Lung microvascular endothelial cell (primary cell): ENCODE results near the gene TRA2B. TPM values are rescaled to one million over a fixed set of nuclear protein-coding genes. Genes with fewer than 3 reads are reported as not detected.

Source experiments
- DNase-seq, 2 donors: peaks; one replicate each; pipeline versions ENCODE4 v3.0.0 to v3.0.0-alpha.2; 2010; ENCODE audit warnings: low read depth in 2 of 2
- total RNA-seq: library from RNA; depleted of rRNA; stranded (reverse); fragments of >200 nt; gene quantifications from 2 replicates; pipeline ENCODE4 v1.2.1, GENCODE V29; 2014

TRA2B gene
- total RNA-seq, 1 donor from 2014 or later, result 121 TPM

DNA sequence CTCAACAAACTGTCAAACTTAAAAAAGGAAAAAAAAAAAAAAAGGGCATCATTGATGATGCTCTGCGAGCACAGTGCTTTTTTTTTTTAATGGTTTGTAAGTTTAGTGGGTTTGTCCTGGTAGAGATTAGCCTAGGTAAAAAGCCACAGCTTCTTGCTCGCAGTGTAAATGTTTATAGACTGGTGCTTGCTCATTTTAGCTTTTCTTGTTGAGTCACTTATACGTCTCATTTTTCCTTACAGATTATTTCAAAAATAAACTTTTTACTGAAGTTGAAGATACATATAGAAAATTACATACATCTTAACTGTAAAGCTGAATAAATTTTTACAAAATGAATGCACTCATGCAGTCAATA, 16.5 kb upstream of the TRA2B start:
- DNase-seq, result no peak

DNA sequence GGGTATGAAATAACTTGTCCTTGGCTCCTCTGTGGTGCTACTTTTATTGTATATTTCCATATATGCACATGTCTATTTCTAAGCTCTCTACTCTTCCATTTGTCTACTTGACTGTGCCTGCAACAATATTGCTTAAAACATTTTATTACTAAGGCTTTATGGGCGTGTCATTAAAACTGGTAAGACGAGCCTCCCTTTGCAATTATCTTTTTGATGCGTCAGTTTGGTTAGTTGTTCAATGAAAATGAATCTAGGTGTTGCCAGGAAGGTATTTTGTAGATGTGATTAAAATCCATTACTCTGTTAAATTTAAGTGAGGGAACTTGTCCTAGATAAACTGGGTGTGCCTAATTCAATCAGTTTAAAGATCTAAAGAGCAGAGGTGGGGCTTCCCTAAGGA, 12.9 kb upstream of the TRA2B start:
- DNase-seq, result no peak

DNA sequence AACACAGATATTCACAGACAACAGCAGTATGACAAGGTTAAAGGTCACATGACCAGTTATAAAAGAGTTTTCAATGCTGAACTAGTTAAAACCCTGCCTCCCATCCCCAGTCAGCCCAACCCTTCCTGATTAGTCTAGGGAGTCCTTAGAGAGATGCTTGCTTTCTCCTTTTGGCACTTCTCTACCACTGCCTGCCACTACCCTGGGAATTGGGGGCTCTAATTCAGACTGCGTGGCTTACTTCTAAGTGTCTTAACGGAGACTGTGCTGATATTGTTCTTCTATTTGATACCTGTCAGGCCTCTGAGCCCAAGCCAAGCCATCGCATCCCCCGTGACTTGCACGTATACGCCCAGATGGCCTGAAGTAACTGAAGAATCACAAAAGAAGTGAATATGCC, 11.7 kb upstream of the TRA2B start:
- no peak for DNase-seq

DNA sequence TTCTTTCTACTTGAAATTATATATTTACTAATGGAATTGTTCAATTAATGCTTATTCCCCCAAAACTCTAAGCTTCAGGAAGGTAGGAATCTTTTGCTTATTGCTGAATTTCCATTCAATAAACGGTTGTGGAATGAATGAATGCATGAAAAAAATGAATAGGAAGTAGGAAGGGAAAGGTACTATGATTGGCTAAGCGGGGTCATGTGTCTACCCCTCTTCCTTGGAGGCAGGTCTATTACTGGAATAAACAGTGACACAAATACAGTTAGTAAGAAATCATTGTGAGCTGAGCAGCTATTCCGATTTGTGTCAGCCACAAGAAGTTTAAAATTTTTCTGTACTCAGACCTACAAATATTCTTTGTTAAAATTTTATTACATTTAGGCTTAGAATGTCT, 10.5 kb upstream of the TRA2B start:
- DNase-seq, result no peak

DNA sequence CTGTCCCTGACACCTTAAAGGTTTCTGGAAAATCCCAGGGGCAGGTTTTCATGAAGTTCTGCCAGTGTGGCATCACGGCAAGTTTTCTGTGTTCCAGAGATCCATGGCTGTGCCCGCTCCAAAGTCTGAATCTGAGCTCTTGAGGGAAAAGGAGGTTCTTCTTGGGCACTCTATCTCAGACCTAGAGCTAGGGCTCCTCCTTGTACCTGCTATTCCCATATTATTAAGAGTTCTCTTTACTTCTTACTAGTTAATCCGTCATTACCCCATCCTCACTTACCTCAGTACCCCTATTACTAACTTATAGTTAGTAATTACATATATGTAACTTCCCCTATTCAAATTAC, 5.9 kb upstream of the TRA2B start:
- DNase-seq, result no peak

DNA sequence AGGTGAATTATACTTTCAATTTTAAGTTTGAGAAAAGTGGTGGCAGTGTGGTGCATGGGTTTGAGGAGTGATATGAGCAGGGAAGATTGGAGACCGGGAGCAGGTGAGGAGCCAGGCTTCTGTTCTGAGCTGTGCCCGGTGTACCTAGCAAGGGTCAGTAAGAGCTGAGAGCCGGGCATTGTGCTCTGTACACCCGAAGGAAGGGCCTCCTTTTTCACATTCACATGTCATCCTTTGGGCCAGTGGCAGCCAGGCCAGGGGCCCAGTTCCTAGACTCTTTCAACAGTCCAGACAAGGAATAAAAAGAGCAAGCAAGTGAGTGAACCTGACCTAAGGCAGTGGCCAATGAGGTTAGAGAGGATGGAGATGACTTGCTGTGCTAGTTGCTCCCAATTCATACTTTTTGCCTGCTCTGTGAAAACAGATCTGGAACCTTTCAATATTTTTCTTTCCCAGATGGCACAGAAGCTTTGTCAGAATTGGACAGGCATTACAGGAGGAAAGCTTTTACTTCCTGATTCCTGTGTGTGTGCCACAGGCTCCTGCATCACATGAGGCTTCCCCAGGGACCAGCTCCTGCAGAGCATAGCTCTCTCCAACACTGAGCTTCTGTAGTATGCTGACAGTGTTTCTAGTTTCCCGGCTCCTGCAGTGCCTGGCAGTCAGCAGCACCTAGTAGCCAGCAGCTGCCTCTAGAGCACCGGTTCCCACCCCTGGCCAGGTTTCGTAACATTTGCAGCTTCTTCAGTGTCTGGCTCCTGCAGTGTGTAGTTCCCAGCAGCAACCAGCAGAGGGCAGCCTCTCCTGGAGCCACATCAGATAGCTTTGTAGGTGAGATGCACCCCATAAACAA, 5.3 kb upstream of the TRA2B start:
- peak; percentile 69 to 83 for DNase-seq

DNA sequence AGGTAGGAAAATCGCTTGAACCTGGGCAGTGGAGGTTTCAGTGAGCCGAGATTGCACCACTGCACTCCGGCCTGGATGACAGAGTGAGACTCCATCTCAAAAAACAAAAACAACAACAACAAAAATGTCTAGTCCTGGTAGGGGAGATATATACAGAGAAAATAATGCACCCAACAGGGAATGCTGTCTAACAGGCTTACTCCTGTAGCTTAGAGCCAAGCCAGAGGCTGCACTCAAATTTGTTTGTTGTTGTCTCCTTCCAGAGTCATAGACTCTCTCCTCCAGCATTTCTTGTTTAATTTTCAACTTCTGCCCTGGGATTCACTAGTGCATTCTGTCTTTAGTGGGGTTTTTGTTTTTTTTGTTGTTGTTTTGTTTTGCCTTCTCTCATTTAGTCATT, 4.6 kb upstream of the TRA2B start:
- no peak for DNase-seq

DNA sequence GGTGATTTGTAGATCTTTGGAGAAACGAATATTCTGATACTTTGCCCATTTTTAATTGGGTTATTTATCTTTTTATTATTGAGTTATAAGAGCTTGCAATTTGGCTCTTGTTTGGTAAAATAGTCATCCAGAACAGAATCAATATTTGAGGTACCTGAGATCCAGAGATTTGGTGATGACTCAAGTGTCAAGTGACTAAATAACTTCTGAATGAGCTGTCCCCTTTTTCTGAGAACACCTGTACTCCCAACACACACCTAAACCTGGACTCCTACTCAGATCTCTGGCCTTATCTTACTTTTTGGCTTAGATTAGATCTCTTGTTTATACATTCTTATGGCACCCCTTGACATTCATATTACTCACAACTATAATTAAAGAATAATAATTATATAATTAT, 3.1 kb upstream of the TRA2B start:
- no peak for DNase-seq

DNA sequence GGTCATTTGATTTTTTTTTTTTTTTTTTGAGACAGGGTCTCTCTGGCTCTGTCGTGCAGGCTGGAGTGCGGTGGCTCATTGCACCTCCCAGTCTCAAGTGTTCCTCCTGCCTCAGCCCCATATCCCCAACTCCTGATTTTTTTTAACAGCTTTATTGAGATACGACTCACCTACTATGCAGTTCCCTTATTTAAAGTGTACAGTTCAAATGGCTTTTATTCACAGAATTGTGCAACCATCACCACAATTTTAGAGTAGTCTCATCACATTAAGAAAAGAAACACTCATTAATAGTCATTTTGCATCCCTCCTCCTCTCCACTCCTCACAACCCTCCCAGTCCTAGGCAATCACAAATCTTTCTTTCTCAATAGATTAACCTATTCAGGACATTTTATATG, 1.9 kb upstream of the TRA2B start:
- DNase-seq, result no peak

DNA sequence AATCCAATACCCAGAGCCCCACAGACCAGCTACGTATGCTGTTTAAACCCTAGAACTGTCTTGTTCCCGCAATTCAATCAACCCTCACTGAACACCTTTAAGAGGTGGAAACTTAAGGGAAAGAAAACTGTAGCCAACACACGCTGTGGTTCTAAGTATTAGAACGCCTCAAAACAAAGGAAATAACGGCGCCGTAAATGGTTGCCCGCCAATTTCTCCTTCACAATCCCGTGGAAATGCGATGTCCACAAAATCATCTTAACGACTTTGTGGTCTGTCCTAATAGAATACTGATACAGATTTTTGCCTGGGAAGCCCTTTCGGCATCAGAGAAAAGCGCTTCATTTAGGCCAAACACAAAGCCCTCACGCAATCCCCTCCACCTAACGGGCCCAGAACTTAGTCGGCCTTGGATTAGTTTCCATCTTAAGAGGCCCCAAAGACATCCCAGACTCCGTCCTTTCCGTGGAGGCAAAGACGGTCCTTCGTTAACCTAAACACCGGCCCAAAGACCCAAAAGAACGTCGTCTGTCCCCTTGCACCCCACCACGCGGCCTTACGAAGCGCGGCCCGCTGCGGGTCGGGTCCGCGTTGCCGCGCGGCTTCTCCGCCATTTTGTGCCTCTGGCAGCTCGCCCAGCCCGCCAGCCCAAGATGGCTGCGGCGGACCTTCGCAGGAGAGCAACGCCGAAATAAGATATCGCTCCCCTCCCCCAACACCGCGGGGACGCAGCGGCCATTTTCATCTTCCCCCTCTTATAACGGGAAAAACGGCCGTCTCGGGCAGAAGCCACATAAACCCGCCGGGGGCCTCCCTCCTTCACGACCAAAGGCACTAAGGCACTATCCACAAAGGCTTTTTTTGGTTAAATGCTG, 763 bp downstream of the TRA2B start:
- peak; percentile 83 to 89 for DNase-seq

DNA sequence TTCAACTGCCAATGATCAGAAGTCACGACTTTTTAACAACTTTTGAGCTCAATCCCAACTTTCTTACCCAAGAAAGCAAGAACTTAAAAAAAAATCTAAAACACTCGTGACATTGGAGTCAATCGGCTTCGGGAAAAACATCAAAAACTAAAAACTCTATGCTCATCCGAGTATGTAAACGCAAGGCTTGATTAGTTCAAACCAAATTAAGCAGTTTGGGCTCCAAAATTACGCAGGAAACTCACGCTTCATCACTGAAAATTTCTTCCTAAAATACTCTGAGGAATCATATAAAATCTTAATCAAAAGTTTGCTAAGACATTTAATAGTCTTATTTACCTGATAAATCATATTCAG, 1.6 kb downstream of the TRA2B start:
- no peak for DNase-seq

DNA sequence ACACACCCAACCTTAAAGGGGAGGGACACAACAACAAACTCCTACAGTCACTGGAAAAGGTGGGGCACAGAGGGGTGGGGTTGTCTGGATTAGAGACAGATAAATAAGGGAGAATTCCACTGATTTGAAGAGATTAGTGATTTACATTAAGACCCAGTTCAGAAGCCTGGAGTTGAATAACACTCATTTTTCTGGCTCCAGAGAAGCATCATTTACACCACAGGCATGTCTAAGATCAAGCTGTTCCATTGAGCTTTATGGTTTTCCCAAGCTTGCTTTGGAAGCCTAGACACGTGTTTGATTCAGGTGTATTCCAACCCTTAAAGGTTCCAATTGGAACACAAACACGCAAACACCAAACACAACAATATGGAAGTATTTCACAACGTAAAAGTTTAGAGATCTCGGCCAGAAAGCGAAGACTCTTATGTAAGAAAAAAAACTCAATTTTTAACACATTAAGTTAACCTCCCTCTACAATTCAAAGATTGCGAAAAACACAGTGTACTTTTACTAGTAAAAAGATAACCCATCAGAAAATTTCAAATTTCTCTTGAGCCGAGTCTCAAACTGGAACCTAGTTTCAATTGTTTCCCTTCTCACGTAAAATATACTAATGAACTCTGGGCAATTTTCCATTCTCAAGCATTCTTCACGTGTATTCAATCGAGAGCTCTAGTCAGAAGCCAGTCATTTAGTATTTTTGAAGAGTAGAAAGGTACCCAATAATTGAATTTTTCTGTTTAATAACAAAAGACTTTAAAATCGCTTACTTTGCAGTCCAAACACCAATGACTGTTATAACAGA, 2.1 kb downstream of the TRA2B start:
- DNase-seq, result no peak

DNA sequence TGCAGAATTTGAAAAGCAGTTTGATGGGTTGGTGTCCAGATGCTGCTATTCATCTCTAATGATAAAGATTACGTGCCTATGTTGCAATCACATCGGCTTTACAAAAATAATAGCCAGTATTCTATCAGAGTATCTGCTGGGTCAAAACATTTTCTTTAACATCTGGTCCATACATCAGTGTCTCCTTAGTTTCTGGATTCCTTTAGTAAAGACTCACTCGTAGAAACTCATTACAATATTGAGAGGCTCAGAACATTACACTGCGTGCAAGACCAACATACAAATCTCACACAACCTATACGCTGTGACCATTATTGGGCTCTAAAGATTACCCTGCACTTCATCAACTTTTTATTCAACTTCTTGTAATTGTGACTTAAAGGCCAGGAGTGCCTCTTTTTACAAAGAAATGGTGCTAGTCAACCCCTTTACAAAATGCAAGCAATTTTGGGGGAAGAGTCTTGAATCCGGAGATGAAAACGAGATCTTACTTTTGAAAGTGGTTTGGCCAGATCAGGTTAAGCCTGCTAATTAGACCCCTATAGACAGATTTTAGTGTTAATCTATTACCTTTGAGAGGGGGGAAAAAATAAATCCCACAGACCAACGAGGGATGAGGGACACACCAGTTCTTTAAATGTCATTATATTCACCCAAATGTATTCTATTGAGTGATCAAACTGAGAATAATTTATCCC, 2.9 kb downstream of the TRA2B start:
- DNase-seq, result no peak

DNA sequence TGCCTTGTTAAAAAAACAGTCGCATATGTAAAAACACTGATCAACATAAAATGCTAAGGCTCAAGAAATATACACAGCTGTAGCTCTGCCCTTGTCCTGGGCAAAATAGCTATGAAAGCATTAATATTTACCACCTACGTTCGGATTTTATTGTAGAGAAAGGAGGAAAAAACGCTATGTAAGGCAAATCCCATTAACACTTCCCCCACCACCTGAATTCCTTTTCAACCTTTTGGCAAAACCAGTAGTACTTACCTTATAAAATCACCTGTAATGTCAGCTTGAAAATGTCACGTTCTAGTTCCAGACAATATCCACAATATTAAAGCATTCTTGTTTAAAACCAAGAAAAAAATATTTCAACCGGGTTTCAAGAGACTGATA, 3.6 kb downstream of the TRA2B start:
- no peak for DNase-seq

DNA sequence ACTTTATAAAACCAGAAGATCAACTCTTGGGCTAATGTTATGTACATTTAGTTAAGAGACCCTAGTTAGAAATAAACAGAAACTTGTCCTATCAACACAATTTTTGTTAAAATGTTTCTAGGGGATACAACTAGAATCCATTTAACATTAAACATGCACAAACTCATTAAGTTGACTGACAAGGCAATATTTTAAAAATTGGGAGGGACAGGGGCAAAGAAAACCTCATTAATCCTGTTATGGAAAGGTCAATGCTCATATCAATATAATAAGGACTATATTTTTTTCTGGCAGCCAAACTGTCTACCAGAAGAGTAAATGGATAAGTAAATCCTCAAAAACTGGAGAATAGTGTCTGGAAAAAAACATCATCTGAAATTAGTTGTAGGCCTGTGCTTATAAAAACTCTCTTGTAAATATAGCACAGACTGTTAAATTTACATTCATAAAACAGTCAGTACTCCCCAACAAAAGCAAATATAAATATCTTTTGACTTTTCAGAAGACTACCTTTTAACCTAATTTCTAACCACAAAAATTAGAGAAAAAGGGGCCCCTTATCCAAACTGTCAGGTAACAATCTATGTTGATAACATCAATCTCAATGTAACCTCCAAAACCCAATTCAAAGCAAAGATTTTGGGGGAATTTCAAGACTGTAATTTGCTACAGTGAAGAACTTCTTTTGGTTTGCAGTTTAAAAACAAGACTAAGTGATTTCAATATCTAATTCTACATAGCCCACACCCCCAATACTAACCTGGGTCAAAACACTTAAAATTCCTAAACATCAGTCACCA, 4.2 kb downstream of the TRA2B start:
- DNase-seq, result no peak

DNA sequence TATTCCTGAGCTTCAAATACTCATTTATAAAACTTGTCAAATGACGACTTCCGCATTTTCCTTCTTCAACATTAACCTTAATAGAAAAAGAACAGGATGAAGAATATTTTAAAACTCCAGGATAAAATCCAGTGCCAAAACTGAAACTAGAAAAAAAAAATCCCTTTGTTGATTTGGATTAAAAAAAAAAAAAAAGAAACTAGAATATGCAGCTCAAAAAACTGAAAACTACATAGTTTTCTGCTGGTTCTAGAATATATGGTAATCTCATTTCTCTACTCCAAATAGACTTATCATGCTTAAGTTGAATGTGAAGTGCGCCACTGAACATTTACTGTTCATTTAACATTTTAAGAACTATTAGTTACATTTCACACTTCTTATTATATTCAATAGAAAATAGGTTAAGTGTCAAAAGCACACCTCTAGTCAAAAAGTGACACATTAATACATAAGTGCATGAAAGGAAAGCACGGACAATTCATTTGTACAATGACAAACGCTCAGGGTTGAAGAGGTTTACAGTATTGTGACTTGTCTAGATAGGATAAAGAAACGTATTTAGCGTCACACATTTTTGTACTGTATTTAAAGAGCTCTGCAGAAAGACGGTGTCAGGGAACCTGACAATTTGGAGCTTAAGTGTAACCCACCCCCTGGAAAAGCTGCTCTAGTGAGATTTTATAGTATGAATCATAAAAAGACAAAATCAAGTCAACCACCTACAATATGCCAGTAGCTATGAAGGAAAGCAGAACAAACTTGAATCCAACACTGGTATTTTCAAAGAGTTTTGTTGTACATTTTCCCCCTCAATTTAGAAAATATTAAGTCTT, 5.8 kb downstream of the TRA2B start:
- no peak for DNase-seq

DNA sequence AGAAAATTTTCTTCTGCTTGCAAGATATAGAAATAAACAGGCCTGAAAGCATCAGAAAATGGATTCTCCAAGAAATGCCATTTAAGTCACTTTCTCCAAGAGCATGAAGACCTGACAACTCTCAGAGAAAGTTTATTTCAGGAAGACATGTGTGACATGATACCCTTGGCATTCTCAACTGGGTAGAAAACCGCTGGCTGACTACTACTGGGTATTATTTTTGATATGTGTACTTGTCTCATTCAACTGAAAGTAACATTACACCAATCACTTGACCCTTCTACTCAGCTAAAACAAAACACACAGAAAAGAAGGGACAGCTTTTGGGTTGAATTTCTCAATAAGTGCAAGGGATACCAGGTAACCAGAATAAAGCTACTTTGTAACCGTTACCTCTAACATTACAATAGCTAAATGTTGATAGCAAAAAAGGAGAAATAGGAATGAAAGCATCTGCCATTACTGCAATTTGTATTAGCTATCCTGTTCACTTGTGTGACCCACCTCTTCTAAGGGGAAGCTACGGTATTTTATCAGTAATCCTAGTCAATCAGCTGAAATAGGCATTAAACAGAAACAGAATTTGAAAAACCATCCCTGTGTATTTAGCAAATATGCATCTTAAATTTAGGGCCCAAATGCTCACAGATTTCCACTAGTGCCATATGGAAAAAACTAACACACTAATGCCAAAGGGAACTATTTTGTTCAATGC, 7.3 kb downstream of the TRA2B start:
- no peak for DNase-seq

DNA sequence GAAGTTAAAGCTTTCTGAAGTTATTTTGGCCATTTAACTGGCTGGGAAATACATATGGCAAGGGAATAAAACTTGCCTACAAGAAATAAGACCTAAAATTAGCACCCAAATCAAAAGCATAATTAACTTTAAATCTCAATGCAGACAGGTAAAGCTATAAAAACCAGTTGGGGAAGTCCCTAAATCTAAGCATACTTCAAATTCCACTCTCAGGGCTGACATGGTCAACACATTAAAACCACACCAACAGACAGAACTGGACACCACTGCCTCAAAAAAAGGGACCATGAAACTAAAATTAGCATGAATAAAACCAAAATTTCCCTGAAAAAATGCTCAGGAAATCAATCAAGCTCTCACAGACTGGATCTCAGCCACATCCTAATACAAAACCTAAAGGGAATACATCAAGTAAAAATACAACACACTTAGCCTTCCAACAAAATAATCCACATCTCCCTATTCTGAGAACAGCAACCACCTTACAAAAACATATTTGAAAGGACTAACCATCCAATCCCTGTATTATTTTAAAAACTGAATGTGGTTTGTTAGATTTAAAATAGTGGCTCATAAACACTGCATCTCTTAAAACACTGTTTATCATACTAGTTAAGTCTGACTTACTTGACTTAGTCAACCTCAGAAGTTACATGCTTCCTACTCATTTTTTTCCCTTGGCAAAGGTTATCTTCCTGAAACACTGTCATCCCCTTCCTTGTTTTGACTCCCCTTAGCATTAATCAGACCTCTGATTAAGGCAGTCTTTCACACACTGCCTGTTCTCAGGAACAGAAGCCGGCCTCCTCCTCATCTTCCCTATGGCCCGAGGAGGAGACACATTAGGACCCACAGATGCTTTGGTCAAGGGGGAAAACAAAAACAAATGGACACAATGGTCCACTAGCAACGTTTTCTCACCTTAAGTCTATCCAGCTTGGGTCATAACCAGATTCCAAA, 8.3 kb downstream of the TRA2B start:
- DNase-seq, result peak in 1 of 2 donors; percentile 74
